ENCODE data around the gene ERH. TPM values are rescaled to one million over a fixed set of nuclear protein-coding genes. Genes with fewer than 3 reads are reported as not detected.

ERH gene
- polyA plus RNA-seq, 3 donors: 63.6 to 67.0 (median 64.3) TPM

- H3K4me2 ChIP-seq (replicated peaks; ENCODE audit: extremely low read depth, low read length, poor library complexity, severe bottlenecking): no peak overlapping the region
- 81% methylated on average over 2 of the region's 6 CpGs for WGBS (ENCODE audit: insufficient coverage)
- H3K9me3 Mint-ChIP-seq: peaks cover 0 to 2% (median 0%) of the 10 kb centered on the region in 7 donors
- H3K27ac ChIP-seq (ENCODE audit: low read depth in 1 of 2, low read length in 2 of 2): no peak overlapping the region
- H3K4me3 Mint-ChIP-seq: no peak overlapping the region
- H3K4me1 Mint-ChIP-seq: no peaks in the 10 kb centered on the region
- no peak overlapping the region for H2AFZ ChIP-seq (ENCODE audit: insufficient read depth, low read depth, low read length, poor library complexity, severe bottlenecking)
- no peak for TF ChIP-seq CTCF (IDR thresholded peaks at IDR 0.05)
- no peaks in the 10 kb centered on the region for H4K20me1 ChIP-seq (ENCODE audit: insufficient read depth, low read length)
- no peak for DNase-seq
- no peaks in the 10 kb centered on the region for H3K36me3 Mint-ChIP-seq
- no peak overlapping the region for H3K27ac Mint-ChIP-seq
- no peak overlapping the region for H3K4me3 ChIP-seq (replicated peaks in 1 of 3; ENCODE audit: low read depth in 2 of 3, low read length in 3 of 3)
- no peaks in the 10 kb centered on the region for H3K9me3 ChIP-seq (replicated peaks in 1 of 2; ENCODE audit: control insufficient read depth in 1 of 2, insufficient read depth in 1 of 2, low read length in 2 of 2)
- H3K4me1 ChIP-seq (ENCODE audit: control insufficient read depth in 1 of 2, insufficient read depth in 2 of 2, low read length in 2 of 2): no peaks in the 10 kb centered on the region
- no peaks in the 10 kb centered on the region for H3K79me2 ChIP-seq (ENCODE audit: insufficient read depth, low read length)
- H3K27me3 Mint-ChIP-seq (ENCODE audit: low read depth in 3 of 3): peaks cover 10 to 17% (median 10%) of the 10 kb centered on the region in 3 donors
- intact Hi-C loops (cut with micrococcal nuclease): no loop called here
- H3K27me3 ChIP-seq (ENCODE audit: control insufficient read depth in 2 of 2, insufficient read depth in 2 of 2, low read length in 2 of 2): peaks cover 0 to 2% of the 10 kb centered on the region in 2 donors
- no peaks in the 10 kb centered on the region for H3K36me3 ChIP-seq (replicated peaks in 1 of 2; ENCODE audit: control insufficient read depth in 1 of 2, insufficient read depth in 2 of 2, low read length in 2 of 2)
- no peak overlapping the region for H3K9ac ChIP-seq (ENCODE audit: insufficient read depth, low read length, poor library complexity, severe bottlenecking)
Observed at GRCh38 chr14:69335371-69335771, 62.7 kb downstream of the ERH start.

- intact Hi-C loops (cut with micrococcal nuclease): no loop called here
- H4K20me1 ChIP-seq (ENCODE audit: insufficient read depth, low read length): no peaks in the 10 kb centered on the region
Observed at GRCh38 chr14:69334576-69334975, 63.5 kb downstream of the ERH start.

More at GRCh38 chr14:69334576-69334975, 63.5 kb downstream of the ERH start:
- H2AFZ ChIP-seq (ENCODE audit: insufficient read depth, low read depth, low read length, poor library complexity, severe bottlenecking): no peak overlapping the region
- H3K36me3 ChIP-seq (replicated peaks in 1 of 2; ENCODE audit: control insufficient read depth in 1 of 2, insufficient read depth in 2 of 2, low read length in 2 of 2): no peaks in the 10 kb centered on the region
- no peaks in the 10 kb centered on the region for H3K36me3 Mint-ChIP-seq
- H3K4me1 ChIP-seq (ENCODE audit: control insufficient read depth in 1 of 2, insufficient read depth in 2 of 2, low read length in 2 of 2): no peaks in the 10 kb centered on the region
- peaks cover 0 to 2% of the 10 kb centered on the region in 2 donors for H3K27me3 ChIP-seq (ENCODE audit: control insufficient read depth in 2 of 2, insufficient read depth in 2 of 2, low read length in 2 of 2)
- TF ChIP-seq CTCF (IDR thresholded peaks at IDR 0.05): no peak
- peaks cover 10 to 17% (median 10%) of the 10 kb centered on the region in 3 donors for H3K27me3 Mint-ChIP-seq (ENCODE audit: low read depth in 3 of 3)
- H3K9me3 ChIP-seq (replicated peaks in 1 of 2; ENCODE audit: control insufficient read depth in 1 of 2, insufficient read depth in 1 of 2, low read length in 2 of 2): no peaks in the 10 kb centered on the region
- 94% methylated on average over 4 of the region's 6 CpGs for WGBS (ENCODE audit: insufficient coverage)
- no peak overlapping the region for H3K4me3 Mint-ChIP-seq
- H3K79me2 ChIP-seq (ENCODE audit: insufficient read depth, low read length): no peaks in the 10 kb centered on the region
- H3K9ac ChIP-seq (ENCODE audit: insufficient read depth, low read length, poor library complexity, severe bottlenecking): no peak overlapping the region
- no peak overlapping the region for H3K27ac ChIP-seq (ENCODE audit: low read depth in 1 of 2, low read length in 2 of 2)
- DNase-seq: no peak
- H3K4me3 ChIP-seq (replicated peaks in 1 of 3; ENCODE audit: low read depth in 2 of 3, low read length in 3 of 3): no peak overlapping the region
- H3K27ac Mint-ChIP-seq: no peak overlapping the region
- no peaks in the 10 kb centered on the region for H3K4me1 Mint-ChIP-seq
- peaks cover 0 to 2% (median 0%) of the 10 kb centered on the region in 7 donors for H3K9me3 Mint-ChIP-seq
- no peak overlapping the region for H3K4me2 ChIP-seq (replicated peaks; ENCODE audit: extremely low read depth, low read length, poor library complexity, severe bottlenecking)
